ENCODE data around the gene USF2.
"Not testable (repeated sequence)": the region's sequence is repeated elsewhere in the genome, so short reads cannot be mapped to it uniquely, and the experiment has no call there.

The USF2 gene

GRCh38 chr19:35268536-35269437, at the start of gene USF2:
Gene USF2, plus strand, starts transcription at chr19:35268962. Its CDS starts 140 bp downstream, at chr19:35269102.
- peak; percentile 41 for DNase-seq

- no peak for DNase-seq
Measured at GRCh38 chr19:35219008-35219407, 49.8 kb upstream of the USF2 start.

GRCh38 chr19:35220315-35220921, 48.3 kb upstream of the USF2 start:
- DNase-seq = no peak

- not testable (repeated sequence) for DNase-seq
Measured at GRCh38 chr19:35220973-35221590, 47.7 kb upstream of the USF2 start.

DNA sequence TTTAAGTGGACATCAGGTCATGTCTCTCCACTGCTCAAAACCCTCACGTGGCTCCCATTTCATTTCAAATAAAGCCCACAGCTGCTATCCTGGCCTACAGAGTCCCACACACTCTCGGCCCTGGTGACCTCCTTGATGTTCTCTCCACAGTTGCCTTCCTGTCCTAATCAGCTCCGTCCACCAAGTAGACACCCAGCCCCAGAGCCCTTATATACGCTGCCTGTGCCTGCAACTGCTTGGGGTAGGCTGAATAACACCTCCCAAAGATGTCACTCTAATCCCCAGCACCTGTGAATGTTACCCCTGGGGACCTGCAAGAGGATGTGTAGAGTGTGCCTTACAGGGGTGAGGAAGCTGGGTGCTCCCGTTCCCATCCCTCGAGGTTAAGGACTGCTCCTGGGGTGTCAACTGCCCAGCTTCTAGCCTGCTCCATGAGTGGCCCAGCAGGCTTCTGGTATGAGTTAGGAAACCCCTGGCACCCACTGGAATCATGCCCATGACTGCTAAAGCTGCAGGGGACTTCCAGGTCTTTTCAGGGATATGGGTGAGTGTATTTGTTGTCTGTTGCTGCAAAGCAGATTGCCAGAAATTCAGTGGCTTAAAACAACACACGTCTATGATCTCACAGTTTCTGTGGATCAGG, 46.3 kb upstream of the USF2 start:
- DNase-seq = no peak

GRCh38 chr19:35223084-35223790, 45.5 kb upstream of the USF2 start:
- no peak for DNase-seq

DNA sequence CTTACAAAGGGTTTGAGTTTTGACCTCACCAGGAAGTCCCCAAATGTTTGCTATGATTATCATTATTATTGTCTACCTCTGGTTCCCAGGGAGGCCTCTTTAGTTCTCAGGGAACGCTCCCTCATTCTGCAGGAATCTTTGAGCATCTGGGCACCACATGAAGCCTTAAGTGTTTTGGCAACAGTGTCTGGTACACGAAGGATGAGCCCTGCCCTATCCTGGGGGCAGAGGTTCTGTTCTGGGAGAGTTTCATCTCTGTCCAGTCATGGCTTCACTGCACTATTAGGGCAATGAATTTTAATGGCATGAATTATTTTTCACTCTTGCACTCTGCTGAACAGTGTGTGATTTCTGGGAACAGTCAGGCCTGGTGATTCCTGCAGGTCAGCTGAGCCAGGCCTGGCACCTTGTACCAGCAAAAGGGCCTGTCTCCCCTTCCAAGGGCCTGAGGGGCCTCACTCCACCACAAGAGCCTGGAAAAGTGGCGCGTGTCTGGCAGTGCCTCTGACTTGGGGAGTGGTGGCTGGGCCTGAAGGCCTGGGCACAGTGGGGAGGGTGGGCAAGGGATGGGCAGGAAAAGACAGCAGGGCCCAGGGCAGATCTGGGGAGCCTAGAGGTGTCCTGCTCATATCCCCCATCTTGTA, 44.8 kb upstream of the USF2 start:
- DNase-seq = no peak

DNA sequence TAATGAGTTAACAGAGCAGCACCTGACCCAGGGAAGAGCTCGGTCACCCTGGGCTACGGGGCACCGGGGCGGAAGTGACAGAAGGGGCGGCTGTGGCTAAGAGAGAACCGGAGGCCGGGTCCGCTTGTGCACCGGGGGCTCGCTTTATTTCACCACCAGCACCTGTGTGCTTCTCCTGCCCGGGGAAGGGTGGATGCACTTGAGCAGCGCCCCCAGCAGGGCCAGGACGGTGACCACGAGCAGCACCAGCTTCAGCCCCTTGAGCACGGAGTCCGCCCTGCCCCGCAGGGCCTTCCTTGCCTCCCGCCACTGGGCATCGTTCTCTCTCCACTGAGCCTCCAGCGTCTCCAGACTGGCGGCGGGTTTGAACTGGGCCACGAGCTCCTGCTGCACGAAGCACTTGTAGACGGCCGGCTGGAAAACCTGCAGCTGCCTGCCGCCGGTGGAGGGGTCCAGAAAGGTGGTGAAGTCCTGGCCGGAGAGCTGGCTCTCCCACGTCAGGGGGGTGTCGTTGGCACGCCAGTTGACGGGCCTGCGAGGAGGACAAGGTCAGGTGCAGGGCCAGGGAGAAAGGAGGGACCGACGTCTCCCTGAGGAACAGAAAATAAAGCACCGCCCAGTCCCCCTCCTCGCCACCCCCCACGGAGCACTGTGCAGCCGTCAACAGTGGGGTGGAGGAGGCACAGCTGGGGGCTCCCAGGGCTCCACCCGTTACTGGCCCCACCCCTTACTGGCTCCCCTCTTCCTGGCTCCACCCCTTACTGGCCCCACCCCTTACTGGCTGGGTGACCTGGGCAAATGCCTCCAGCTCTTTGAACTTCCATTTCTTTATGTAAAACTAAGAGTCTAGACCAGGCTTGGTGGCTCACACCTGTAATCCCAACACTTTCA, 43.8 kb upstream of the USF2 start:
- no peak for DNase-seq

DNA sequence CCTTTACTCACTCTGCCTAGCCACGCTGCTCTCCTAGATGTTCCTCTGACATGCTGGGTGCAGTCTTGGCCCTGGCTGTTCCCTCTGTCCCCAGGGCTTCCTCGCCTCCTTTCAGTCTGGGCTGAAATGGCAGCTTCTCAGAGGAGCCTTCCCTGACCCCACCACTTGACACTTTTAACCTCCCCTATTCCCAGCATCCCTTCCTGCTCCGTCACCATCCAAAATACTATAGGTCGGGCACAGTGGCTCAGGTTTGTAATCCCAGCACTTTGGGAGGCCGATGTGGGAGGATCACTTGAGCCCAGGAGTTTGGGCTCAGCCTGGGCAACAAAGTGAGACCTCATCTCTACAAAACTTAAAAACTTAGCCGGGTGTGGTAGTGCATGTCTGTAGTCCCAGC, 42.8 kb upstream of the USF2 start:
- no peak for DNase-seq

GRCh38 chr19:35226748-35227147, 42.0 kb upstream of the USF2 start:
- DNase-seq = no peak

- DNase-seq = no peak
Measured at GRCh38 chr19:35228177-35228930, 40.4 kb upstream of the USF2 start, which contains the start of gene FAM187B. Gene FAM187B, minus strand, starts transcription at chr19:35228739. Its CDS starts 59 bp downstream, at chr19:35228680.

- no peak for DNase-seq
Measured at GRCh38 chr19:35229601-35230000, 39.2 kb upstream of the USF2 start.

DNA sequence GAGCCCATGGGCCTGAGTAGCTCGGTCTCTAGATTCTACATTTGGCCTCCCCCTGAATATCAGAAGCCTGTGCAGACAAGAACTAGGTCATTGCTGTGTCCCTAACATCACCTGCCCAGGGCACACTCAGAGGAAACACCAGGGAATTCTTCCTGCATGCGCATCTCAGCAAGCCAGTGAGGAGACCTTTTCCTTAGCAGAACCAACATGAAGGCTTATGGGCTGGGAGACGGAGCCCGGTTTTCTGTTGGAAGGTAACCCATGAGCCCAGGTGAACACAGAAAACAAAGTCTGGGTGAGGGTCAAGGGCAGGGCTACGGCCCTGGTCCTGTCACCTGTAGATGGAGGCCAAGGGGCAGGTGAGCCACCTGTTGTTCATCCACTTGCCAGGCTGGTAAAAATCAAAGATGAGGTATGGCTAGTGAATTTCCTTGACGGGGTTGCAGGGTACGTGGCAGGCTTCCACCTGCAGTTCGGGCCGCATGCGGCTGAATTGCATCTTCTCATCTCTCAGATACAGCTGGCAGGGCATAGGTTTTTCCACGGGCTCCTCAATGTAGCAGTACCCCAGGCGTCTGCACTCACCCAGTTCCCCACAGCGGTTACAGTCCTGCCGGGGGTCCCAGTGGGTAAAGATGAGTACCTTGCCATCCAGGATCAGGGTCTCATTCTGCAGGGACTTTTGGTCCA, 36.7 kb upstream of the USF2 start:
- DNase-seq = no peak

DNA sequence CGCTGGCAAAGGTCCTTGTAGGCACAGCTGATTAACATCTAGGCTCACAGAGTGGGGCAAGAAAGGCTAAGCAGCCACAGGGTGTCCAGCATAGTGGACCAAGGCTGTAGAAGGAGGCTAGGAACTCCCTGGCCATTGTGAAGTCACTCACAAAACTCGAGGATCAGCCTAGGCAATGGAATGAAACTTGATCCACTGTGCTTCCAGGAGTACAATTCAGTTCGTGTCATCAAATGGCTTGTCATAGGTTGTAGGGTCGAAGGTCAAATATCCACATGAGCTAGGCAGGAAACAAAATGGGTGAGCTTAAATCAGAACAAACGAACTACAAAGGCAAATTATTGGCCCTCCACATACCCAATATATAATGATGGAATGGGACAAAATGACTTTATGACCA, 35.9 kb upstream of the USF2 start:
- no peak for DNase-seq

- DNase-seq = no peak
Measured at GRCh38 chr19:35236638-35237400, 31.9 kb upstream of the USF2 start.

DNA sequence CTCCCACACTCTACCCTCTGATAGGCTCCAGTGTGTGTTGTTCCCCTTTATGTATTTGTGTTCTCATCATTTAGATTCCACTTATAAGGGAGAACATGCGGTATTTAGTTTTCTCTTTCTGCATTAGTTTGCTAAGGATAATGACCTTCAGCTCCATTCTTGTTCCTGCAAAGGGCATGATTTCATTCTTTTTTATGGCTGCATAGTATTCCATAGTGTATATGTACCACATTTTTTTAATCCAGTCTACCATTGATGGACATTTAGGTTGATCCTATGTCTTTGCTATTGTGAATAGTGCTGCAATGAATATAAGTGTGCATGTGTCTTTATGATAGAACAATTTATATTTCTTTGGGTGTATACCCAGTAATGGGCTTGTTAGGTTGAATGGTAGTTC, 29.2 kb upstream of the USF2 start:
- DNase-seq = not testable (repeated sequence)

DNA sequence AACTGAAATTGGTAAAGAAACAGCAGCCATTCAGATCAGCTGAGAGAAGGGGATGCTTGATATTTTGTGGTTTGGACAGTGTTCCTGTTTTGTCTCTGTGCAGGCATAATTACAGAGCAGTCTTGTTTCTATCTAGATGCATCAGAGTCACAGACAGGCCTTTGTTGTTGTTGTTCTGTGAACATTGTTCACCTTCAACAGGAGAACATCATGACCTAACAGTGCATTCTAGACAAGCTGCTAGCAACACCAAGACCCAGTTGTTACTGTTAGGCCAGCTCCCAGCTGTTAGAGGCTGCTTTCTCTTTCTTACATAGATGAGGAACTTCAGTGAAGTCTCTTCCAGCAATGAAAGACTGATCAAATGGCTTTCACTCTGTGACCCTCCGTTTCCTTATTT, 28.4 kb upstream of the USF2 start:
- DNase-seq = no peak

DNA sequence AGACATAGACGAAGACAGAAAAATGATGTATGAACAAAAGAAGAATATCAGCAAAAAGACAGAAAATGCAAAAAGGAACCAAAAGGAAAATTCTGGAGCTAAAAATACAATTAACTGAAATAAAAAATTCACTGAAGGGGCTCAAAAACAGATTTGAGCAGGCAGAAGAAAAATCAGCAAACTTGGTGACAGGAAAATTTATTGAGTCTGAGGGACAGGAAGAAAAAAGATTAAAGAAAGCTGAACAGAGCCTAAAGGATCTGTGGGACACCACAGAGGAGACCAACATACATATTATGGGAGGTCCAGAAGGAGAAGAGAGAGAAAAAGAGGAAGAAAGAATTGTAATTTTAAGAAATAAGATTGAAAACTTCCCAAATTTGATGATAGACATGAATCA, 27.3 kb upstream of the USF2 start:
- DNase-seq = no peak
